Stomach (tissue), 9 donors: ENCODE results near the gene TRAF3IP1. TPM values are rescaled to one million over a fixed set of nuclear protein-coding genes. Genes with fewer than 3 reads are reported as not detected.

Experiments
- DNase-seq, 2 donors: peaks; one replicate each; pipeline versions ENCODE4 v3.0.0 to v3.0.0-alpha.2; 2013 to 2019
- H3K27ac ChIP-seq, 5 donors: fragments of 200-600 bp in 4 of 5; sonication (generic) in 4 of 5; one replicate each; pipeline ENCODE4 v1.5.1; 2013 to 2019; ENCODE audit warnings: mild to moderate bottlenecking in 1 of 5, moderate library complexity in 1 of 5
- H3K27me3 ChIP-seq, 3 donors: fragments of 200-600 bp; sonication (generic); one replicate each; pipeline ENCODE4 v1.5.1; 2017 to 2019; ENCODE audit warnings: mixed run types in 1 of 3
- H3K36me3 ChIP-seq, 4 donors: fragments of 200-600 bp; sonication (generic); 1 replicate in 3 of 4; 2 replicates in 1 of 4; pipeline ENCODE4 v1.5.1; 2016 to 2019
- H3K4me1 ChIP-seq, 4 donors: fragments of 200-600 bp; sonication (generic); one replicate each; pipeline ENCODE4 v1.5.1; 2016 to 2019
- H3K4me3 ChIP-seq, 4 donors: fragments of 200-600 bp; sonication (generic) in 3 of 4; one replicate each; pipeline ENCODE4 v1.5.1; 2016 to 2019; ENCODE audit warnings: mild to moderate bottlenecking in 1 of 4
- H3K9me3 ChIP-seq, 4 donors: fragments of 200-600 bp; sonication (generic); one replicate each; pipeline ENCODE4 v1.5.1; 2016 to 2019
- CTCF ChIP-seq, 7 experiments: fragments of 450-650 bp in 4 of 7; fragments of 200-600 bp in 3 of 7; sonication (generic) in 3 of 7; IDR thresholded peaks; one replicate each; pipeline ENCODE4 v1.5.1; 2016 to 2019; ENCODE audit warnings: antibody characterized with exemption in 7 of 7, control low read depth in 2 of 7, mild to moderate bottlenecking in 1 of 7
- EP300 ChIP-seq: sonication (generic); formaldehyde crosslinking; IDR thresholded peaks from one replicate; pipeline ENCODE4 v1.6.1; 2017; ENCODE audit warnings: antibody characterized with exemption
- POLR2A ChIP-seq, 4 donors: fragments of 450-650 bp; IDR thresholded peaks; one replicate each; pipeline ENCODE4 v1.6.1; 2016; ENCODE audit warnings: antibody characterized with exemption in 4 of 4, control low read depth in 2 of 4, mild to moderate bottlenecking in 1 of 4, moderate library complexity in 1 of 4
- POLR2AphosphoS5 ChIP-seq, 3 donors: sonication (generic); formaldehyde crosslinking; IDR thresholded peaks; one replicate each; pipeline ENCODE4 v1.6.1; 2016; ENCODE audit warnings: antibody characterized with exemption in 3 of 3
- WGBS, 5 donors: extraction: QIAGEN DNeasy Blood & Tissue Kit in 3 of 5; methylation state at CpG; one replicate each; pipeline versions ENCODE4 v1.1.5 to v1.1.7; 2013 to 2018; 5-methylcytosine and 5-hydroxymethylcytosine counted together
- intact Hi-C: fragments of 100-400 bp; cut with DNase I; formaldehyde crosslinking; loops from one replicate; pipeline ENCODE4 v1.15.1; 2023; ENCODE audit warnings: low total_unique reads
- polyA plus RNA-seq, 3 donors: library from polyadenylated mRNA; stranded (reverse); fragments of 200-250 nt; gene quantifications; one replicate each; pipeline ENCODE4 v1.2.3, GENCODE V29; 2013
- total RNA-seq, 5 donors: library from RNA; depleted of rRNA; stranded (reverse); fragments of >200 nt; gene quantifications; one replicate each; pipeline versions ENCODE4 v1.1.0 to v1.2.3, GENCODE V29; 2014 to 2016
- donor health status: healthy with polysubstance abuse.
- donor health status: Bipolar disorder and iron deficiency.
- donor health status: healthy.

The TRAF3IP1 gene
- total and polyA plus RNA-seq, 8 donors = 0.58 to 21.1 (median 10.8) TPM

- TF ChIP-seq POLR2A (IDR thresholded peaks at IDR 0.05) = no peak
- TF ChIP-seq POLR2AphosphoS5 (IDR thresholded peaks at IDR 0.05) = peak; percentile 57 to 86 (median 86)
- TF ChIP-seq EP300 = peak; percentile 64
- no peak for TF ChIP-seq CTCF (IDR thresholded peaks at IDR 0.05)
- no peaks in the 10 kb centered on the region for H3K9me3 ChIP-seq
- peak overlapping the region; percentile 98 to 99 (median 98) for H3K27ac ChIP-seq
- no peaks in the 10 kb centered on the region for H3K36me3 ChIP-seq
- H3K4me3 ChIP-seq = peak overlapping the region; percentile 64 to 89 (median 73)
- WGBS, 5 donors = 14 to 34% (median 21%) methylated on average over 7 of the region's 7 CpGs
- intact Hi-C loops = no loop called here
- no peaks in the 10 kb centered on the region for H3K27me3 ChIP-seq
- peaks cover 56 to 90% (median 79%) of the 10 kb centered on the region in 4 donors for H3K4me1 ChIP-seq
- peak; percentile 83 to 85 for DNase-seq
Observed at GRCh38 chr2:238286551-238286950, 33.8 kb upstream of the TRAF3IP1 start.

GRCh38 chr2:238286987-238287736, 33.2 kb upstream of the TRAF3IP1 start:
- H3K9me3 ChIP-seq = no peaks in the 10 kb centered on the region
- H3K27ac ChIP-seq = peak overlapping the region; percentile 98 to 99 (median 98)
- 25 to 45% (median 33%) methylated on average over 10 to 11 of the region's 11 CpGs for WGBS, 5 donors
- DNase-seq = peak in 1 of 2 donors; percentile 46
- no peaks in the 10 kb centered on the region for H3K27me3 ChIP-seq
- intact Hi-C loops = no loop called here
- TF ChIP-seq POLR2AphosphoS5 (IDR thresholded peaks at IDR 0.05) (no peak), CTCF (IDR thresholded peaks at IDR 0.05) (no peak), EP300 (no peak), POLR2A (IDR thresholded peaks at IDR 0.05) (no peak)
- no peaks in the 10 kb centered on the region for H3K36me3 ChIP-seq
- peaks cover 51 to 85% (median 73%) of the 10 kb centered on the region in 4 donors for H3K4me1 ChIP-seq
- peak overlapping the region; percentile 64 to 89 (median 73) for H3K4me3 ChIP-seq

GRCh38 chr2:238287737-238288649, 32.3 kb upstream of the TRAF3IP1 start, which contains the start of gene PER2:
Gene PER2 (minus strand): TSS chr2:238288610. CDS start chr2:238277936, 10,674 bp downstream.
- DNase-seq = peak; percentile 63 to 95
- no peak for TF ChIP-seq CTCF (IDR thresholded peaks at IDR 0.05)
- TF ChIP-seq POLR2AphosphoS5 (IDR thresholded peaks at IDR 0.05) = peak in 2 of 3 donors; percentile 50 to 88
- TF ChIP-seq EP300 = no peak
- peak in 1 of 4 donors; percentile 32 for TF ChIP-seq POLR2A (IDR thresholded peaks at IDR 0.05)
- intact Hi-C loops = no loop called here
- peak within 1 kb of the TSS; percentile 98 to 99 (median 98) for H3K27ac ChIP-seq
- no peaks in the 10 kb centered on the region for H3K36me3 ChIP-seq
- WGBS, 5 donors = 0 to 7% (median 1%) methylated on average over 11 to 65 of the region's 65 CpGs
- peaks cover 51 to 82% (median 68%) of the 10 kb centered on the region in 4 donors for H3K4me1 ChIP-seq
- H3K9me3 ChIP-seq = no peaks in the 10 kb centered on the region
- peak within 1 kb of the TSS; percentile 64 to 89 (median 73) for H3K4me3 ChIP-seq
- no peaks in the 10 kb centered on the region for H3K27me3 ChIP-seq
